HepG2 (cell line): ENCODE measurements around the gene P4HB. TPM values are rescaled to one million over a fixed set of nuclear protein-coding genes. Genes with fewer than 3 reads are reported as not detected.
A peak's percentile ranks its signal among the peaks of the same experiment; 100 is the strongest.

Source experiments
- ARNT2 ChIP-seq: sonication (generic); formaldehyde crosslinking; IDR thresholded peaks from 2 replicates; pipeline ENCODE4 v1.8.0; 2022; ENCODE audit warnings: mild to moderate bottlenecking, low read depth, missing genetic modification reagents, moderate library complexity
- CSRNP1 ChIP-seq: sonication (generic); formaldehyde crosslinking; IDR thresholded peaks from 2 replicates; pipeline ENCODE4 v1.8.1; 2023; ENCODE audit warnings: mild to moderate bottlenecking, missing genetic modification reagents
- ETS1 ChIP-seq: sonication (generic); formaldehyde crosslinking; IDR thresholded peaks from 2 replicates; pipeline ENCODE4 v1.4.0; 2020; ENCODE audit warnings: missing genetic modification reagents
- NR2F2 ChIP-seq: IDR thresholded peaks from 2 replicates; pipeline ENCODE4 v1.6.1; 2012; ENCODE audit warnings: low read depth, inconsistent platforms, borderline replicate concordance
- POLR2AphosphoS5 ChIP-seq: IDR thresholded peaks from 2 replicates; pipeline ENCODE4 v1.6.1; 2012; ENCODE audit warnings: low read depth, low read length
- RBM39 ChIP-seq: fragments of 200-400 bp; formaldehyde crosslinking; IDR thresholded peaks from one replicate; pipeline ENCODE4 v1.6.1; 2018; ENCODE audit warnings: antibody characterized with exemption, mild to moderate bottlenecking, low read depth, low read length; ENCODE audit not compliant: poor library complexity, severe bottlenecking
- ZBTB14 ChIP-seq: sonication (generic); formaldehyde crosslinking; IDR thresholded peaks from 2 replicates; pipeline ENCODE4 v1.4.0; 2020; ENCODE audit warnings: missing genetic modification reagents
- ZNF234 ChIP-seq: sonication (generic); formaldehyde crosslinking; conservative IDR thresholded peaks from 2 replicates; pipeline ENCODE4 v1.5.1; 2020; ENCODE audit warnings: mild to moderate bottlenecking, missing genetic modification reagents
- ZNF672 ChIP-seq: sonication (generic); formaldehyde crosslinking; IDR thresholded peaks from 2 replicates; pipeline ENCODE4 v1.8.1; 2022; ENCODE audit warnings: missing genetic modification reagents
- ZNF713 ChIP-seq: sonication (generic); formaldehyde crosslinking; IDR thresholded peaks from 2 replicates; pipeline ENCODE4 v1.4.0; 2020; ENCODE audit warnings: mild to moderate bottlenecking, missing genetic modification reagents
- polyA plus RNA-seq, 8 experiments: library from polyadenylated mRNA; depleted of rRNA in 3 of 8; stranded (reverse) in 7 of 8; unstranded in 1 of 8; fragments of >200 nt; fragmentation: Illumina TruSeq in 4 of 8; extraction: Trizol in 4 of 8; gene quantifications; 2 replicates each; pipeline versions ENCODE4 v1.2.1 to v1.2.3, GENCODE V29; 2011 to 2016; ENCODE audit warnings: low read depth in 4 of 8, missing spikeins in 1 of 8, mixed read lengths in 1 of 8; ENCODE audit not compliant: insufficient read depth in 1 of 8
- total RNA-seq, 5 experiments: library from RNA; depleted of rRNA; stranded (reverse); fragments of >200 nt; fragmentation: Illumina TruSeq; extraction: Trizol; gene quantifications; 2 replicates each; pipeline ENCODE4 v1.2.3, GENCODE V29; 2016; ENCODE audit warnings: low read depth in 1 of 5

The P4HB gene
- total and polyA plus RNA-seq, 2 of the 13 experiments (the other 11 are each of a cell fraction or from before 2014, with no cell fraction given): 185 to 782 TPM

- 0 out of 2 replicates have a peak, but pooled peaks have one; percentile 56 for TF ChIP-seq ARNT2 (CRISPR knock-in tag)
- 0 out of 2 replicates have a peak, but pooled peaks have one; percentile 13 for TF ChIP-seq CSRNP1 (CRISPR knock-in tag)
- no peak for TF ChIP-seq NR2F2
- TF ChIP-seq RBM39: peak; percentile 62
- peak; percentile 27; the same call in 1 of the 2 replicates for TF ChIP-seq ZBTB14 (CRISPR knock-in tag)
- 0 out of 2 replicates have a peak, but pooled peaks have one; percentile 11 for TF ChIP-seq ETS1 (CRISPR knock-in tag)
- TF ChIP-seq ZNF234 (CRISPR knock-in tag): no peak
- TF ChIP-seq ZNF672: no peak
- TF ChIP-seq ZNF713: no peak
- TF ChIP-seq POLR2AphosphoS5: peak; percentile 15; the same call in 1 of the 2 replicates
Measured at GRCh38 chr17:81866440-81867169, 6.3 kb upstream of the P4HB start (continued).
